GM18861 (cell line): ENCODE measurements around the gene ING5.
A peak's percentile ranks its signal among the peaks of the same experiment; 100 is the strongest.

ENCODE experiments used
- ATAC-seq: cut with Tn5 transposase; IDR thresholded peaks from one replicate; pipeline ENCODE4 v1.9.1; 2021; ENCODE audit not compliant: unreplicated experiment

Gene ING5

GRCh38 chr2:241672243-241673188 lies 29.3 kb upstream of the ING5 start:
- ATAC-seq, result no peak

GRCh38 chr2:241673189-241673663 lies 28.6 kb upstream of the ING5 start:
- no peak for ATAC-seq

- no peak for ATAC-seq
Observed at GRCh38 chr2:241673797-241674725, 27.8 kb upstream of the ING5 start.

GRCh38 chr2:241675885-241676284 lies 26.0 kb upstream of the ING5 start:
- no peak for ATAC-seq

GRCh38 chr2:241676665-241677064 lies 25.2 kb upstream of the ING5 start:
- no peak for ATAC-seq

GRCh38 chr2:241677392-241677791 lies 24.4 kb upstream of the ING5 start:
- ATAC-seq, result no peak

- ATAC-seq, result no peak
Observed at GRCh38 chr2:241678307-241678706, 23.5 kb upstream of the ING5 start.

- no peak for ATAC-seq
Observed at GRCh38 chr2:241678784-241679540, 22.9 kb upstream of the ING5 start.

- no peak for ATAC-seq
Observed at GRCh38 chr2:241680044-241680443, 21.8 kb upstream of the ING5 start.

GRCh38 chr2:241680827-241681599 lies 20.8 kb upstream of the ING5 start:
- ATAC-seq, result no peak

- ATAC-seq, result no peak
Observed at GRCh38 chr2:241686324-241686649, 15.6 kb upstream of the ING5 start.

GRCh38 chr2:241686650-241687425 lies 15.0 kb upstream of the ING5 start, which contains the start of gene DTYMK:
TSS of gene DTYMK (minus strand) at chr2:241686815. CDS start at chr2:241686783, 32 bp downstream.
- peak; percentile 91 for ATAC-seq

GRCh38 chr2:241689306-241689705 lies 12.5 kb upstream of the ING5 start:
- no peak for ATAC-seq

GRCh38 chr2:241690202-241690717 lies 11.6 kb upstream of the ING5 start:
- no peak for ATAC-seq

- ATAC-seq, result no peak
Observed at GRCh38 chr2:241692448-241692847, 9.4 kb upstream of the ING5 start.

- no peak for ATAC-seq
Observed at GRCh38 chr2:241695651-241696050, 6.2 kb upstream of the ING5 start.

GRCh38 chr2:241701149-241701398 lies 765 bp upstream of the ING5 start:
- ATAC-seq, result no peak

GRCh38 chr2:241702155-241703031 lies 554 bp downstream of the ING5 start:
- peak; percentile 50 for ATAC-seq
